Fibroblast of skin of left quadriceps (primary cell): Measurements from ENCODE around the gene CYB561.
"Not testable (repeated sequence)": the region's sequence is repeated elsewhere in the genome, so short reads cannot be mapped to it uniquely, and the experiment has no call there.

Source experiments
- DNase-seq, 2 experiments: peaks; one replicate each; pipeline ENCODE4 v3.0.0-alpha.2; 2013; ENCODE audit warnings: low read depth in 2 of 2

Gene CYB561

DNA sequence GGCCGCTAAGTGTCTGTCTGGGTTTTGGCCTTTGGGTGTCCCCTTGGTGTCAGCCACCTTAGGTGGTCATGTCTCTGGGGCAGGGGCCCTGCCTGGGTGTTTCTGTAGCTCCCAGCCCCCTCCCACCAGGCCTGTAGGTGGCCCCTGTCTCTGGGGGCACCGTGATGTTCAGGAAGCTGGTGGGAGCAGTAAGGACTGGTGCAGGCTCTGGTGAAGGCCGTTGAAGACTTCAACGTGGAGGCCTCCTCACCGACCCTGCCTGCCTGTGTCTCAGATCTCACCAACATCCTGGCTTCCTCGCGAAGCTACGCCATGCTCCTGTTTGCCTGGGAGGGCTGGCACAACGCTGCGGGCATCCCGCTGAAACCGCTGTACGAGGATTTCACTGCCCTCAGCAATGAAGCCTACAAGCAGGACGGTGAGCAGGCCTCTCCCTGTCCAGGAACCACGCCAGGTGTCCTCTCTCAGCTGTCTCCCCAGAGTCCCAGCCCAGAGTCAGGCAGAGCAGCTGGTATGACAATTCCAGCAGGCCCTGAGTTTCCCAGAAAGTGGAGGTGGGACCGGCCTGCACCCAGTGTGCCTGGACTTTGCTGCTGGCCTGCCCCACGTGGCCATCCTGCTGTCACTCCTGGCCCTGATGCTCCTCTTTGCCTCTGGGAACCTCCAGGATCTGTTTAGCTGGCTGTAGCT is 33.5 kb upstream of the CYB561 start:
- no peak for DNase-seq

DNA sequence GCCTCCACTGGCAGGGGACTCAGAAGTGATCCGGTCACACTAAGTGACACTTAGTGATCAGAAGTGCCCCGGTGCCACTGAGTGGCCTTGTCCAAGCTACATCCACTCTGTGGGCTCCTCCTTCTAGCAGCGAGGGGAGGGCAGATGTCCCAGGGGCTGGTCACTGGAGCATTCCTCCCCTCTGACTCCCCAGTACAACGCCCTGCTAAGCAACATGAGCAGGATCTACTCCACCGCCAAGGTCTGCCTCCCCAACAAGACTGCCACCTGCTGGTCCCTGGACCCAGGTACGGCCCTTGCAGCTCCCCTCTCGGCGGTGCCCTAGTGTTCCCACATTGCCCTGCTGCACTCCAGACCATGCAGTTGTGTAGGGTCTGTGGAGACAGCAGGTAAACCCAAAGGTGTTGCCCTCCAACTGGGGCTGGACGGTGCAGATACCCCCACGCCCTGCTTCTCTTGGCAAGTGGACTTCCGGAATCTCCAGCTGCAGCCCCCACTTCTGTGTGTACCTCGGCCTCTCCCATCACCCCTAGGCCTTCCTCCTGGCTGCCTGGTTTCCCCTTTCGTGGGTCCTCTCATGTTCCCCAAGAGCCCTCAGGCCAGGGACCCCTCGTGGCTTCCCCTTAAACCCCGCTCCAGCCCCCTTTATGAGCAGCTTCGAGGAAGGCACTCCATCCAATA is 32.8 kb upstream of the CYB561 start:
- DNase-seq, result peak; percentile 70 to 74

DNA sequence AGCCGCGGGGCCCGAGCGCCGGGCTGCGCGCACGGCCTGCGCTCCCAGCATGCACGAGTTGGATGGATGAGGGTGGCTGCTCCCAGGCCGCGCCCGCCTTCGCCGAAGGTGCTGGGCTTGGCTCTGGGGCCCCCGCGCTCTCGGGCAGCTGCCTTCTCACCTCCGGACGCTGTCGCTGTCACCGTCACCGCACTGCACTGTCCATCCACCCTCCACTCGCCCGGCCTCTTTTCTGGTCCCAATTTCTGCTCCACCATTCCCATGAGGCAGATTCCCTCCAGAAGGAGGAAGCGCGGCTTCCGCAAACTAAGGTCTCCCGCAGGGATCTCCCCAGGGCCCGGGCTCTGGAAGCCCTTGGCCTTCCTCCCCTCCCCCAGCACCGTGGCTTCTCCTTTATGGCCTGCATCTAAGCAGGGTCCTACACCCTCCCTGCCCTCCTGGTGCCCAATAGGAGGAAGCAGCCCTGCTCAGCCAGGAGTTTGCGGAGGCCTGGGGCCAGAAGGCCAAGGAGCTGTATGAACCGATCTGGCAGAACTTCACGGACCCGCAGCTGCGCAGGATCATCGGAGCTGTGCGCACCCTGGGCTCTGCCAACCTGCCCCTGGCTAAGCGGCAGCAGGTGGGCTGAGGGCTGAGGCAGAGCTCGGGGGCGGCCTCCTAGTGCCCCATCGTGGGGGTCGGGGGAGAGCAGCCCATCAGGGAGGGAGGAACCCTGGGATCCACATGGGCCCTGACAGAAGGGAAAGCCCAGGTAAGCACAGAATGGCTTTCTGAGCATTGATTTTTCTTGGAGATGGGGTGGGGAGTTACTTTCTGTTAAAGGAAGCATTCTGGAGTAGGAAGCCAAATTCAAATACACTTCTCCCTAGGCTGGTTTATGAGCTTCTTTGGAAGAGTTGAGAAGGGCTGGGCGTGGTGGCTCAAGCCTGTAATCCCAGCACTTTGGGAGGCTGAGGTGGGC is 31.7 kb upstream of the CYB561 start:
- DNase-seq, result no peak

DNA sequence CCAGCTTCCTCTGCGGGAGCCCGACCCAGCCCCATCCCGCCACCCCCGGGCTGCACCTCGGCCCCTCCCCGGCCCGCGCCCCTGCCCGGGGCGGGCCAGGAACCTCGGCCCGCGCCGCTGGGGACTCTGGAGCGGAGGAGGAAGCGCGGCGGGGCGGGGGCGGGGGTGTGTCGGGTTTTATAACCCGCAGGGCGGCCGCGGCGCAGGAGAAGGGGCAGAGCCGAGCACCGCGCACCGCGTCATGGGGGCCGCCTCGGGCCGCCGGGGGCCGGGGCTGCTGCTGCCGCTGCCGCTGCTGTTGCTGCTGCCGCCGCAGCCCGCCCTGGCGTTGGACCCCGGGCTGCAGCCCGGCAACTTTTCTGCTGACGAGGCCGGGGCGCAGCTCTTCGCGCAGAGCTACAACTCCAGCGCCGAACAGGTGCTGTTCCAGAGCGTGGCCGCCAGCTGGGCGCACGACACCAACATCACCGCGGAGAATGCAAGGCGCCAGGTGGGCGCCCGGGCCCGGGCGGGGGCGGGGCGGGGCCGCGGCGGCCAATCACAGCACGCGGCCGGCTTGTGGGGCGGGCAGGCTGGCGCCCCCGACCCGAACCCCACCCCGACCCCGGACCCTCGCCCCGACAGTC is 30.9 kb upstream of the CYB561 start, which contains the start of gene ACE:
TSS of gene ACE (plus strand) at position 208 of the 626 bp plus-strand sequence. CDS start at position 242, 34 bp downstream.
- no peak for DNase-seq

DNA sequence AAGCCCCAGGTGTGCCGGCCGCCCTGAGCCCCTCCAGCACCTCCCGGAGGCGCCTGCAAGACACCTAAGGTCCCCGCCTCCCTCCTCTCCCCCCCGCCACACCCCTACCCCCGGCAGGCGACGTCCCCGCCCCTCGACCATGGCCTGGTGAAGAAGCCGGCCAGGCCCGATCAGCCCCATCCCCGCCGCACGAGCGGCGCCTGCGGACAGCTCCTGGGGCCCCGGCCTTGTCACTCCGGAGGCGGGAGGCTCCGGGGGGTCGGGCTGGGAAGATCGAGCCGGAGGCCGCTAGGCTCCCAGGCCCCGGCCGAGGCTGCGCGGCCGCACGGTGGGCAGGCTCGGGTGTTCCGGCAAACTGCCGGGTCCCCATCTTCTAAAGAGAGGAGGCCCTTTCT is 30.4 kb upstream of the CYB561 start:
- DNase-seq, result no peak

- DNase-seq, result no peak
These were observed 29.6 kb upstream of the CYB561 start for GRCh38 chr17:63475491-63476412.

- no peak for DNase-seq
These were observed 28.7 kb upstream of the CYB561 start for GRCh38 chr17:63474586-63475460.

DNA sequence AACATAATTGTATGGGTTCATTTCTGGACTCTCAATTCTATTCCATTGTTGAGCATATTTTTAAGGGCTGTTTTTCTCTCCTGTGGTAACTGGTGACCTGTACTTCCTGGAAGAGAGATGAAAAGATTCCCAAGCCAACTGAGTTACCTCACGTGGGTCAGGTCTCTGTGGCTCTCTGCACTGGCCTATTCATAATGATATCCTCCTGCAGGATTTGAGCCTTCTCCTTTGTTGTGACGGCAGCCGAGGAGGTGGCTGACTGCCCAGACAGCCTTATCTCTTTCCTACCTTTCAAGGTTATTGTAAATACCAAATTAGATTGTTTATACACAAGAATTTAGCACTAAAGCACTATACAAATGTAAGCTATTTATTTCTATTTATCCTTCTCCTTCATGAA is 28.1 kb upstream of the CYB561 start:
- no peak for DNase-seq

- not testable (repeated sequence) for DNase-seq
These were observed 22.0 kb upstream of the CYB561 start for GRCh38 chr17:63468099-63468498.

DNA sequence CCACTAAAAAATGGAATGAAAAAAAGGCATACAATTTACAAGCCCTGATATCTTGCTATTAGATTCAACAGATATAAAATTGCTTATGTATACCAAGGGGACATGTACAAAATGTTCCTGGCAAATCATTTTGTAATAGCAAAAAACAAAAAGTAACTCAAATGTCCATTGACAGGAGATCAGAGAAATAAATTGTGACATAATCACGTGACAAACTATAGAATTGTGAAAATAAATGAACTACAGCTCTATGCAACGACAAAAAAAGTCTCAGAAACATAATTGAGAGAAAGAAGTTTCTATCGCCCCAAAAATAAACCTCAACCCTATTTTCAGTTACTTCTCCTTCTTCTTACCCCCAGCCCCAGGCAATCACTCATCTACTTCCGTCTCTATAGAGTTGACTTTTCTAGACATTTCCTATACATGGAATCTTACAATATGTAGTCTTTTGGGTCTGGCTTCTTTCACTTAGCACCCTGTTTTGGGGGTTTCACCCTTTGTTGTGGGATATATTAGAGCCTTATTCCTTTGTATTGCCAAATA is 18.7 kb upstream of the CYB561 start:
- no peak for DNase-seq

DNA sequence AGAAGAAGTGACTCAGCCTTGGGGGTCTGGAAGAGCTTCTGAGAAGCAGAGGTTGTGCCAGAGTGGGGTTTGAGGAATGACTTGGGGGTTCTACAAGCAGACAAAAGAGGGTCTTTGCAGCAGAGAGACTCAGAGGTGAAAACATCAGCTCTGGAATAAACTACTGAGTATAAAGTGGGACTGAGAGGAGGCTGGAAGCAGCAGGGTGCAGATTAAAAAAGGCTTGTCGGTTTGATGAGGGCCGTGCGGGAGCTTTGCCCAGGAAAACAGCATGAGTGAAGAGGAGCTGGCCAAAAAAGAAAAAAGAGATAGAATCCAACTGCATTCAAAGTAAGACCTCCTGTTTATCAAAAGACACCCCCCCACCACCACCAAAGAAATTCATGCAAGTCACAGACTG is 17.7 kb upstream of the CYB561 start:
- no peak for DNase-seq

DNA sequence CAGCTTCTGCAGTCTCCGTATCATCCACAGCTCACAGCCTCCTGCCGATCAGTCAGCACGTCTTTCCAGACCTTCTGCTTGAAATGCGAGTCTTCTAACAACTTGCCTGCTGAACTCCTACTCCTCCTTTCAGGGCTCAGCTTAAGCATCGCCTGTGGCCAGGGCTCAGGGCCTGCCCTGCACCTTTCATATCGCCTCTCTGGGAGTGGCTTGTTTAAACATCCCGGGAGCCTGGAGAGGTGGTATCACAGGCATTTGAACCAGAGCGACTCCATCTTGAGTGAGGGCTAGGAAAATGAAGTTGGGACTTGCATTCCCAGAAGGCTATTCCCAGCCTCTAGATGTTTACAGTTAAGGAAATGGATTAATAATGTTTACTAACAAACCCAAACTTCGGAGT is 13.9 kb upstream of the CYB561 start:
- no peak for DNase-seq

DNA sequence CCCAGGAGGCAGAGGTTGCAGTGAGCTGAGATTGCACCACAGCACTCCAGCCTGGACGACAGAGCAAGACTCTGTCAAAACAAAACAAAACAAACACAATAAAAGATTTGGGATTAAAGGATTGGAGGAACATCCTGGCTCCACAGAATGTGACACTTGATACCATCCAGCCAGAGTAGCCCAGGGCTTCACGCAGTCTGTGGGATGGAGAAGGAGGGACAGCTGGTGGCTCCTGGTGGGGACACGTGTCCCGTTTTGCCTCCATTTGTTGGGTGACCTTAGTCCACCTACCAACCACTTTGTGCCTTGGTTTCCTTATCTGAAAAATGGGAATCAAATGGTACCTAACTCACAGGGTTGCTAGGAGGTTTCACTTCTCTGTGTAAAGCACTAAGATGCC is 12.4 kb upstream of the CYB561 start:
- DNase-seq, result no peak

DNA sequence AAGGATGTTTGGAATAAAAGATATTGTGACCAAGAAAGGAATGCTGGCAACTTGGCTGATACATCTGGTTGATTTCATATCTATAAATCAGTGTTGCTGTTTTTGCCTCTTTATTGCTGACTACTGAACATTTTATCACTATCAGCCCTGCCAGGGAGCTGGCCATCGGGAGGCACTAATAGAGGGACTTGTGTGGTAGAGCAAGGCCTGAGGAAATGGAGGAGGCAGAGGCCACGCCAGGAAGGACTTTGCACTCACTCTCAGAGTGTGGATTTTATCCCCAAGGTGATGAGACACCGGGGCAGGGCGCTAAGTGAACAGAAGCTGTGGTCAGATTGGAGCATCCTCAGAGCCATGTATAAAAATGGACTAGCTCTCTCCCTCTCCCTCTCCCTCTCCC is 9.3 kb upstream of the CYB561 start:
- DNase-seq, result no peak

DNA sequence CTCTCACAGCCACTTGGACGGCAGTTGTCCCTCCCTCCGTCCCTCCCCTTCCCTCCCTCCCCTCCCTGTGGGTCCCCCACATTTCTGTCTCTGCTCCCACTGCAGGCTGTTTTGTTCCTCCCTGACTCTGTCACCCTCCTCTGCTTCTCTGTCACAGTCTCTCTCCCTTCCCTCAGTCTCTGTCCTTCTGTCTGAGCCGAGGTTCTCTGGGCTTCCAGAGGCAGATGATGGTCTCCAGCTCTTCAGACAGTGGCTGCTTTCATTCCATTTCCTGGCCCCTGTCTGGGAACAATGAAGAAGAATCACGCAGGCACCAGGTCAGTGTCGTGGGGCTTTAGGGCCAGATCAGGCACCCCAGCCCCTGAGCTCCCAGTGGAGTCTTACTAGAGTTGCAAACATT is 8.8 kb upstream of the CYB561 start:
- DNase-seq, result no peak

DNA sequence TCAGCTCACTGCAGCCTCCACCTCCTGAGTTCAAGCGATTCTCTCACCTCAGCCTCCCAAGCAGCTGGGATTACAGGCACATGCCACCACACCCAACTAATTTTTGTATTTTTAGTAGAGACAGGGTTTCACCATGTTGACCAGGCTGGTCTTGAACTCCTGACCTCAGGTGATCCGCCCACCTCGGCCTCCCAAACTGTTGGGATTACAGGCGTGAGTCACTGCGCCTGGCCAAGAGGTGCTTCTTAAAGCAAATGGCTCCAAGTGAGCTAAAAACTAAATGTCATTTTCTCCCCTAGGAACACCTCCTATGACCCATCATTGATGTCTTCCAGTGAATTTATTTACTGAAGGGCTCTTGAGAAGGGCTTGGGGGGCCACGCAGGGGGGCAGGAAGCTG is 8.3 kb upstream of the CYB561 start:
- not testable (repeated sequence) for DNase-seq

GRCh38 chr17:63452962-63453551 is 7.0 kb upstream of the CYB561 start:
- DNase-seq, result no peak

DNA sequence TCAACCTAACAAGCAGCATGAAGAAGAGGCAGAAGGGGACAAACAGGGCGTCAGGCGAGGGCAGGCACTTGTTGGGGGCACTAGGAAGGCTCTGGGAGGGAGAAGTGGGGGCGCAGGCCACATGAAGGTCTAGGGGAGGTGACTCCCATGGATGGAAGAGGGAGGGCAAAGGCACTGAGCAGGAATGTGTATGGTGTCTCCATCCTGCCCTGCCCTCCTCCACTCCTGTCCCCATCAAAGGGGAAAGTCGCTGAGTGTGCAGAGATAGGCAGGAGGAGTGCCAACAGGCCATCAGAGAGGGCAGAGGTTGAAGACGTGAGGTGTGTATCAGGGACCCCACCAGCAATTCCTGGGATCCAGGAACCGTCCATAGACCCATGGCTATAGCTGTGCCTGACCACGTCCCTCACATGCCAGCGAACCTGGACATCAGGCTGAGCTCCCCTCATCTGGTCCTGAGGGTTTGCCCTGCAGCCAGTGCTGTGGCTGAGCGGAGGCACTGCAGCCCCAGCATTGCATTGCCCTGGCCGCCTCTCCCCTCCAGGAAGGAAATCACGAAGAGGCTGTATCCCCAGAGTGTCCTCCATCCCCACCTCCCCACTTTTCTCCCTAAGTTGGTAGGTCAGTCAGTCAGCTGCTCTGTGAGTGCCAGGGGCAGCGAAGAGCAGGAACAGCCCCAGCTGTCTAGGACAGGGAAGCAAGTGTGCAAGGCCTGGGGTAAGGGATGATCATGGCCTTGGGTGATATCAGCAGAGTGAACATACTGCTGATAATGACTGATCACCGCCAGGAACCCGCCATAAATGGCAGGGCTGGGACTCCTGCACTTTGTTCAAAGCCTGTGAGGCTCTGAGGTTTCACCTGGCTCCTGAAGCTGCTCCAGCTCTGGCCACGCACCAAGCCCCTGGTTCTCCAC is 6.2 kb upstream of the CYB561 start:
- no peak for DNase-seq
